B cell (primary cell): ENCODE measurements around the gene GFOD1. TPM values are rescaled to one million over a fixed set of nuclear protein-coding genes. Genes with fewer than 3 reads are reported as not detected.

Experiments used
- ATAC-seq: fragments of 200-7000 bp; cut with Tn5 transposase; one replicate; pipeline ENCODE4 v1.10.0; 2021; ENCODE audit warnings: low read depth, mild to moderate bottlenecking, moderate number of reproducible peaks, moderate library complexity
- CTCF ChIA-PET: fragments of 350-600 bp; sonication (Branson Sonifier 250); formaldehyde crosslinking; loops from one replicate; lab custom pipeline; 2021; ENCODE audit warnings: antibody characterized with exemption, inconsistent platforms; lab: Charles Lee
- POLR2A ChIA-PET: fragments of 350-600 bp; sonication (Branson Sonifier 250); formaldehyde crosslinking; loops from one replicate; lab custom pipeline; 2021; ENCODE audit warnings: antibody characterized with exemption; lab: Charles Lee
- DNase-seq: peaks from one replicate; pipeline ENCODE4 v3.0.0; 2013
- H2AFZ ChIP-seq: 2 replicates; pipeline ENCODE4 v1.6.1; 2012; ENCODE audit warnings: mild to moderate bottlenecking, low read depth, low read length; ENCODE audit not compliant: insufficient read depth, poor library complexity, severe bottlenecking
- H3K27ac ChIP-seq, 2 donors: 1 replicate in 1 of 2; 2 replicates in 1 of 2; pipeline ENCODE4 v1.5.1; 2012 to 2013; ENCODE audit warnings: low read length in 2 of 2, mild to moderate bottlenecking in 2 of 2, moderate library complexity in 1 of 2
- H3K27me3 ChIP-seq, 4 experiments: fragments of 200-600 bp in 1 of 4; sonication (generic) in 1 of 4; replicated peaks in 1 of 4; 1 replicate in 2 of 4; 2 replicates in 2 of 4; pipeline versions ENCODE4 v1.6.1 to v1.7.0; 2013 to 2016; ENCODE audit warnings: low read length in 3 of 4, mild to moderate bottlenecking in 2 of 4, mixed read lengths in 1 of 4, moderate library complexity in 1 of 4; ENCODE audit not compliant: insufficient read depth in 4 of 4, control insufficient read depth in 3 of 4; ENCODE audit errors: control extremely low read depth in 1 of 4
- H3K36me3 ChIP-seq, 2 experiments: replicated peaks in 1 of 2; 1 replicate in 1 of 2; 2 replicates in 1 of 2; pipeline versions ENCODE4 v1.6.1 to v1.7.1; 2013; ENCODE audit warnings: low read length in 1 of 2; ENCODE audit not compliant: insufficient read depth in 2 of 2, control insufficient read depth in 1 of 2; ENCODE audit errors: control extremely low read depth in 1 of 2, extremely low read depth in 1 of 2
- H3K4me1 ChIP-seq, 2 donors: fragments of 200-600 bp in 1 of 2; sonication (generic) in 1 of 2; 1 replicate in 1 of 2; 2 replicates in 1 of 2; pipeline versions ENCODE4 v1.5.1 to v1.6.1; 2013 to 2017; ENCODE audit warnings: low read length in 2 of 2; ENCODE audit not compliant: control insufficient read depth in 2 of 2, insufficient read depth in 2 of 2
- H3K4me2 ChIP-seq: replicated peaks from 2 replicates; pipeline ENCODE3; 2012; ENCODE audit warnings: mild to moderate bottlenecking, low read depth, low read length; ENCODE audit not compliant: poor library complexity, severe bottlenecking
- H3K4me3 ChIP-seq, 5 experiments: fragments of 200-600 bp in 1 of 5; sonication (generic) in 1 of 5; 1 replicate in 3 of 5; 2 replicates in 2 of 5; pipeline versions ENCODE4 v1.5.1 to v1.7.0; 2011 to 2016; ENCODE audit warnings: low read length in 4 of 5, mild to moderate bottlenecking in 4 of 5, low read depth in 2 of 5, control low read depth in 1 of 5, moderate library complexity in 1 of 5; ENCODE audit not compliant: insufficient read depth in 1 of 5; ENCODE audit errors: control extremely low read depth in 1 of 5, extremely low read depth in 1 of 5
- H3K79me2 ChIP-seq: fragments of 200-600 bp; sonication (generic); one replicate; pipeline ENCODE4 v1.6.0; 2016; ENCODE audit warnings: low read length; ENCODE audit not compliant: control insufficient read depth, insufficient read depth
- H3K9ac ChIP-seq: fragments of 200-600 bp; sonication (generic); 2 replicates; pipeline ENCODE4 v1.6.1; 2017; ENCODE audit warnings: mild to moderate bottlenecking, low read length, moderate library complexity
- H3K9me3 ChIP-seq, 3 donors: one replicate each; pipeline versions ENCODE4 v1.6.1 to v1.7.1; 2013; ENCODE audit warnings: low read length in 2 of 3; ENCODE audit not compliant: control insufficient read depth in 2 of 3, insufficient read depth in 1 of 3; ENCODE audit errors: control extremely low read depth in 1 of 3
- H4K20me1 ChIP-seq: 2 replicates; pipeline ENCODE4 v1.6.0; 2012; ENCODE audit warnings: mild to moderate bottlenecking, low read length; ENCODE audit not compliant: insufficient read depth, control insufficient read depth, poor library complexity, severe bottlenecking
- H3K27ac Mint-ChIP-seq: one replicate; pipeline ENCODE4 v1.8.0; 2021; ENCODE audit warnings: mixed read lengths
- H3K27me3 Mint-ChIP-seq: one replicate; pipeline ENCODE4 v1.8.0; 2021; ENCODE audit warnings: mixed read lengths
- H3K4me1 Mint-ChIP-seq: one replicate; pipeline ENCODE4 v1.8.0; 2021; ENCODE audit warnings: mixed read lengths
- H3K4me3 Mint-ChIP-seq: one replicate; pipeline ENCODE4 v1.8.0; 2021; ENCODE audit warnings: mixed read lengths
- H3K9me3 Mint-ChIP-seq: one replicate; pipeline ENCODE4 v1.8.0; 2022; ENCODE audit warnings: mixed read lengths; ENCODE audit not compliant: insufficient read depth
- CTCF ChIP-seq: fragments of 200-600 bp; IDR thresholded peaks from one replicate; pipeline ENCODE4 v1.8.0; 2022; ENCODE audit warnings: antibody characterized with exemption, mild to moderate bottlenecking
- EZH2 ChIP-seq: IDR thresholded peaks from 2 replicates; pipeline ENCODE4 v1.6.1; 2012; ENCODE audit warnings: borderline replicate concordance, low read depth, mild to moderate bottlenecking, moderate library complexity, low read length; ENCODE audit not compliant: insufficient read depth, poor library complexity, severe bottlenecking
- WGBS: methylation state at CpG from one replicate; pipeline ENCODE4 v1.1.5; 2013; ENCODE audit warnings: missing lambda C conversion rate; ENCODE audit not compliant: insufficient coverage; 5-methylcytosine and 5-hydroxymethylcytosine counted together
- intact Hi-C: fragments of 100-400 bp; cut with micrococcal nuclease; formaldehyde crosslinking; loops from one replicate; pipeline ENCODE4 v1.10.0; 2022
- polyA plus RNA-seq: library from polyadenylated mRNA; depleted of rRNA; stranded (reverse); fragments of >200 nt; gene quantifications from 2 replicates; pipeline ENCODE4 v1.2.3, GENCODE V29; 2012
- total RNA-seq, 2 donors: library from RNA; stranded (reverse); fragments of 120-200 nt in 1 of 2; gene quantifications; 1 replicate in 1 of 2; 2 replicates in 1 of 2; pipeline versions ENCODE4 v1.2.3 to v1.2.4, GENCODE V29; 2013 to 2022

Gene GFOD1
- total and polyA plus RNA-seq, 2 donors (not counting 1 experiment from before 2014, with no cell fraction given), result 8.3 to 42.4 TPM

DNA sequence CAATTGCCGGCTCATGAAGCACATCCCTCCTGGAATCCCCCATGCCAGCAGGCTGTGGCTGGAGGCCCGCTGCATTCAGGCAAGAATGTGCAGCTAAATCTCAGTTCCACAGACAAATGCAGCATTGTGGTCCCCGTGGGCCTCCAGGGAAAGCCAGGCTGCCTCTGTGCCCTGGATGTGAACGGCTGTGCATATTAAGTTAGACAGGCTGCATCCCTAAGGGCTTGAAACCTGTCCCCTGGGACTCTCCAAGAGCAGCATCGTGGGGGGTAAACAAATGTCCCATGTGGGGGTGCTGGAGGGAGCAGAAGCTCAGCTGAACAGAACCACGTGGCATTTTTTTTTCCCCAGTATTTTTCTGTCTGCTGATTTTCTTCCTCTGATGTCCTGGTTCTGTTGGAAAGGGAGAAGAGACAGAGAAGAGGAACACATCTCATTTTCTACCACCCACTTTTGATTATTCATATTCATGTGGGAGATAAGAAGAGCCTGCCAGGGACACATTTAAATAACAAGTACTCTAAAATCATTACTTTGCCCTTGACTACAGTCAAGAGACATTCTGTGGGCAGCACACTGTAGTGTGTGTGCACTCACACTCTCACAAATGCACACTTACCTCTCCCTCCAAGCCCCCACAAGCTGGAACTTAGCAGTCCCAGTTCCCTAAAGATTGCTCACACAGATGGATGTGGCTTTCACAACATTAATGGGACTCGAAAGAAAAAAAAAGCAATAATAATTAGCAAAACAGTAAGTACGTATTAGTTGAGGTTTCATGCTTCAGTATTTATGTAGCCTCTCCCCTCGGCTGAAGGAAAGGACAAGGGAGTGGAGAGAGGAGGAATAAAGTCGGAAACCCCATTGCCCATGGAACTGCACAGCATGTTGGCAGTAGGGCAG lies 16.9 kb downstream of the GFOD1 start:
- no peak overlapping the region for H3K27ac Mint-ChIP-seq
- Histone ChIP-seq H4K20me1 (no peaks in the 10 kb centered on the region), H3K27me3 (no peaks in the 10 kb centered on the region), H3K4me2 (no peak overlapping the region), H3K9ac (no peak overlapping the region), H3K4me3 (no peak overlapping the region), H3K27ac (no peak overlapping the region), H3K9me3 (peaks cover 0 to 4% (median 0%) of the 10 kb centered on the region in 3 donors), H3K36me3 (peaks cover 0 to 2% of the 10 kb centered on the region in 2 experiments), H2AFZ (no peak overlapping the region), H3K79me2 (peaks cover 46% of the 10 kb centered on the region), H3K4me1 (peaks cover 24 to 48% of the 10 kb centered on the region in 2 donors)
- no peaks in the 10 kb centered on the region for H3K9me3 Mint-ChIP-seq
- ChIA-PET POLR2A (no interaction called here), CTCF (no interaction called here)
- peaks cover 66% of the 10 kb centered on the region for H3K4me1 Mint-ChIP-seq
- no peak for DNase-seq
- ATAC-seq, result peak; percentile 57
- no peaks in the 10 kb centered on the region for H3K27me3 Mint-ChIP-seq
- 38% methylated on average over 8 of the region's 10 CpGs for WGBS
- intact Hi-C loops, result loop anchor here (2.0 kb wide), 1 partner anchor 16 kb away; the partner anchor contains the start of gene GFOD1
- H3K4me3 Mint-ChIP-seq, result no peak overlapping the region
- TF ChIP-seq EZH2 (no peak), CTCF (no peak)

- ATAC-seq (no peak), DNase-seq (no peak)
- ChIA-PET POLR2A (no interaction called here), CTCF (no interaction called here)
- Histone ChIP-seq H4K20me1 (no peaks in the 10 kb centered on the region), H3K4me1 (peaks cover 23 to 51% of the 10 kb centered on the region in 2 donors), H3K79me2 (peaks cover 46% of the 10 kb centered on the region), H2AFZ (no peak overlapping the region), H3K4me3 (no peak overlapping the region), H3K4me2 (no peak overlapping the region), H3K36me3 (peaks cover 0 to 2% of the 10 kb centered on the region in 2 experiments), H3K27me3 (no peaks in the 10 kb centered on the region), H3K27ac (no peak overlapping the region), H3K9ac (no peak overlapping the region), H3K9me3 (peaks cover 0 to 4% (median 0%) of the 10 kb centered on the region in 3 donors)
- Mint-ChIP-seq H3K4me3 (no peak overlapping the region), H3K27me3 (no peaks in the 10 kb centered on the region), H3K27ac (peak overlapping the region; percentile 21), H3K4me1 (peaks cover 66% of the 10 kb centered on the region), H3K9me3 (no peaks in the 10 kb centered on the region)
- no CpG with 5 or more reads among the region's 2 CpGs for WGBS
- TF ChIP-seq CTCF, result no peak
- no peak for TF ChIP-seq EZH2
- intact Hi-C loops, result loop anchor here (2.0 kb wide), 1 partner anchor 17 kb away; the partner anchor contains the start of gene GFOD1
Measured at GRCh38 chr6:13469693-13470092, 17.7 kb downstream of the GFOD1 start.
